ENCODE data around the gene HLA-DMA.

DNA sequence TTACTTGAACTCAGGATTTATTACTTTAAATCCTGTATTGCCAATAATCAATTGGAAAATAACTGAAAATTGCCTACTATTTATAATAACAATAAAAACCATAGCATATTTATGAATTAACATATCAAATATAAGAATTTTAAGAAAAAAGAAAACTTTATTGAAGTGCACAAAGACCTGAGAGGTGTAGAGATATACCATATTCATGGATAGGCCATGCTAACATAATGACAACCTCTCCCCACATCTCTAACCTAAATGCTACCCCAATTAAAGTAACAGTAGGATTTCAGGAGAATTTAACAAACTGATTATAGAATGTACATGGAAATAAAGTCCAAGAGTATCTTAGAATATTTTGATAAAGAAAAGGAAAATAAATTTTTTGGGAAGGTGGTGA, 6.9 kb downstream of the HLA-DMA start:
- TF ChIP-seq CTCF (IDR thresholded peaks at IDR 0.05) = no peak
- TF ChIP-seq POLR2A (IDR thresholded peaks at IDR 0.05) = no peak

All from adrenal gland (tissue), 5 donors.